HG02571 (cell line): ENCODE results near the gene ANKH.
"Not testable (repeated sequence)": the region's sequence is repeated elsewhere in the genome, so short reads cannot be mapped to it uniquely, and the experiment has no call there.

Experiments used
- ATAC-seq: cut with Tn5 transposase; IDR thresholded peaks from one replicate; pipeline ENCODE4 v1.9.1; 2021; ENCODE audit warnings: mild to moderate bottlenecking, moderate library complexity; ENCODE audit not compliant: unreplicated experiment

The ANKH gene

DNA sequence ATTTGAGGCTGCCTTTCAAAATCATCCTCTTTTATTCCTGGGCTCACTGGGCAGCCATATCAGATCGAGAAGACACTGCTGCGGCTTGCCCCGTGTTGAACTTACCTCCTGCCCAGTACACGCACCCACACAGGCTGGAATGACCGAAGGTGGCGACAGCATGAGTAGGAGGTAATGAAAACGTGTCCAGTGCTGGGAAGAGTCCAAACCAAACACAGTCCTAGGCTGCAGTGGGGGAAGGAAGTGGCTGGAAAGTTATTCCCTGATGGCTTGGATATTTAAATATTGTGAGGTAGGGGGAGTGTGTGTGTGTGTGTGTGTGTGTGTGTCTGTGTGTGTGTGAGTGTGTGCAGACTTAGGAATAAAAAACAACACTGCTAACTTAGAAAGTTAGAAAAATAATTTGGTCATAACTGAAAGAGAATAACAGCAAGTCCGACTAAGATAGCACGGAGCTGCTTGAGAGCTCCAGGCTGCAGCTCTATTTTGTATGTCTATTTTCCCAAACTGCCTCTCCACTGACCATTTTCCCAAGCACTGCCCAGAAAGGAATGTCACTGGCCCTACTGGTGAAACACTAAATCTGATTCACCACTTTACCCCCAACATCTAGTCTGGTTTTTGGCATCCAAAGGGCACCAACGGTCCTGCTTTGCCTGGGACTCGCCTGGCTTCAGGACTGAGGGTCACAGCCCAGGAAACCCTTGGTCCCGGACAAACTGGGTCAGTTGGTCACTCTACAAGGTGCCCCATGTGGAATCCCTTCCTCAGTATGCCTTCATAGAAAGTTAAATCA lies 41.2 kb downstream of the ANKH start:
- no peak for ATAC-seq

DNA sequence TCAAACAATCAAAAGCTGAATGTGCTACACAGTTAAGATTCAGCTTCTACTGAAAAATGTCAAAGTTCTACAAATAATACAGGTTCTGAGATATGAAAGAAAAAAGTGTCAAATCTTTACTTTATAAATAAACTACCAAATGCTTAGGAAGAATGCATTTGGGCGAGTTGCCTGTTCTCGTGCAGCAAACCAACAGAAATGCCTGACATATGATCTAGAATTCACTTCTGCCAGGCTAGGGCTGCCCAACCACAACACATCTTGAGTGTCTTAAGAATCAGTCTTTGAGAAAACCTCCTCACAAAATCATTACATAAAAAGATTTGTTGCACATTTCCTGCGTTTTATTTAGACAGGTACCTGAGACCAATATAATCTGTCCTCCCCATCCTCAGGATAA lies 42.2 kb downstream of the ANKH start:
- ATAC-seq = no peak

DNA sequence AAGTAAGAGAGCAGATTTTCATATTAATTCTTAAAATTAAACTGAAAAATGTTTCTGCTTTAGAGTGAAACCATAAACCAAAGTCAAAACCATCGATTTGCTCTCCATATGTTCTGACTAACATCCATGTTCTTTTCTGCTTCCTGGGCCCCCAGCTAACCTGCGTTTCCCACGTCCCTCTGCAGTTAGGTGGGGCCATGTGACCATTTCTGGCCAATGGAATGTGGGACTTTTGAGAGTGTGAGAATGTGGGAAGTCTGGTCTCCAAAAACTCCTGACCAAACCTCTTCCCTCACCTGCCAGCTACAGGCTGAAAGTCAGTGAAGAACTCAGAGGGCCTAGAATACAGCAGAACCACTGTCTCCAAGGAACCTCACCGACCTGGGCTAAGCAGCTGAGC lies 44.9 kb downstream of the ANKH start:
- no peak for ATAC-seq

DNA sequence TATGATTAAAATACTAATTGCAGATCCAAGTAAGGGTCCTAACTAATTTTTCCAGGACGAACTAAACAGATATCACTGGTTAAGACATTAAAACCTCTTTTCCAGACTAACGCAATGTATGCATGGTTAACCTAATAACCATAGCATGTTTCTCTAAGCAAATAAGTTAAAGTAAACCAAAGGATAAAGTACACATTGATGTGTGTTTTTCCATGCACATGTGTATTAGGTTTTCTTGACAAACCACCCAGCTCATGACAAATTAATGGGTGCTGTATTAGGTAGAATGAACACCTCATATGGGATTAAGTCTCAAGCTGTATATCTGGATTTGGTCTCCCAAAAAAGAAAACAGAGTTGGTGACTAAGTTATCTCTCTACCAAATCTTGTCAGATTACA lies 45.6 kb downstream of the ANKH start:
- no peak for ATAC-seq

DNA sequence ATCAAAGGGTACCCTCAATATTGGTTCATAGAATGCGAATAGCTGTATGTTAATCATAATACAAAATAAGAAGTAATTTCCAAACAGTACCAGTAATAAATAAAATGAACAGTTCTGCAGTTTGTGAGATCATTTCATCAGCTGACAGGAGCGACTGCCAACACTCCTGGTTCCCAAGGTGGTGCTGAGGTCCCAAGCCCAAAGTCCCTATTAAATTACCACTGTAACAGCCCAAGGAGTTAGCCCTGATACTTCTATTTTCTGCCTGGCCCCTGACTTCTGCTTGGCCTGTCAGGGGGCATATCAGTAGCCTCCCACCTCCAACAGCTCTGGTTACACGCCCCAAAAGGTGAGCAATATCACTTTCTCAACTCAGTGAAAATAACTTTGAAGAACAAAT lies 47.1 kb downstream of the ANKH start:
- no peak for ATAC-seq

DNA sequence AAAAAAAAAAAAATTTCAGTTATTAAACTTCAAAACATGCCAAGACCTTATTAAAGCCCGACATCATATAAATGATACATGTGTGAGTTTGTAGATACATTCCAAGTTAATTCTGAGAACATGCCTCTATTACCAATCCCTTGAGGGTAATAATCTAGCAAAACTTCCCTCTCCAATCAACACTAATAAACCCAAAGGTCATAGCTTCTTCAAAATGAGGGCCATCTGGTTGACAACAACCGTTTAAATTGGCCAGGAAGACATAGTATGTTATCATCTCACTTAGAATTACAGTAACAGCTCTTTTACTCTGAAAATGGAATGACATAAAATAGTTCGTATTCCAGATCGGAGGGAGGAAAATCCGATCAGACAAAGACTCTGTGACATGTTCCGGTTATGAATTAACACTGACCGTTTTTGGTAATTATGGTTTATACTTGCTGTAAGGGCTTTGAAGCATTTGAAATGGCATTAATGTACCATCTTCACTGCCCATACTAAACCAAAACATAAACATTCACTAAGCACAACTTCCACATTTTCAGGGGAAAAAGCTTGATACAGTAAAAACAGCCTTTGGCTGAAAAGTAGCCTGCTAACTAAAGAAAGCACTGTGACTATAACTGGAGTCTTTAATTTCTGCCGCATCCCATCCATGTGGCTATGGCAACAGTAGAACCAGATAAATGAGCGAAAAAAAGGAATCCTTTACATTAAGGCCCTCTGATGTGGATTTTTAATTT lies 50.3 kb downstream of the ANKH start:
- no peak for ATAC-seq

DNA sequence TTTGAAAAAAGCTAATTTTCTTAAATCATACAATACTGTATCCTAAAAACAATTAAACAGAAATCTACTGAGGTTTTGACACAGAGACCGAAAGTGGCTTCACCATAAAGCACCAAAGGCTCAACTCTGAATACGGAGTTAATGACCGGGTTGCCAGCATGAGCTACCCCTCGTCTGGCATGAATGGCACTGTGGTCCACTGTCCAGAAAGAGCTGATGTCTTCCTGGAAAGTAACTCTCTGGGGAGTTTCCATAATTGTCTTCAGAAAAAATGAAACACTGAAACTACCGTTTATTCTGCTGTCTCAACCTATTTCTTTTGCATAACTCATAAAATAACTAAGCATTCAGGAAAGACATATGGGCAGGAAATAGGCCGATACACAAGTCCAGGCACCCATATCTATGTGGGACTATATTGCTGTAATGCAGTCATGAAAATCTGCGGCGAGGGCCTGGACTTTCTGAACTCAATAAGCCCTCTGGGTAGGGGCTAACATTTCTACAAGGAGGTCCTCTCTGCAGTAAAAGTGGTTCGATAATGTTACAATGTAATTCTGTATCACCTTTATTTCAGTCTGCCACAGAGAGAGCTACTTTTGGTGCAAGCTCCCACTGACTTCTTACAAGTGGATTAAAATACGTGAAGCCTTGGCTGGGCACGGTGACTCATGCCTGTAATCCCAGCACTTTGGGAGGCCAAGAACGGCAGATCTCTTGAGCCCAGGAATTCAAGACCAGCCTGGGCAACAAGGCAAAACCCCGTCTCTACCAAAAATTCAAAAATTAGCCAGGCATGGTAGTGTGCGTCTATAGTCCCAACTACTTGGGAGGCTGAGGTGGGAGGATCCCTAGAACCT lies 52.4 kb downstream of the ANKH start:
- no peak for ATAC-seq

DNA sequence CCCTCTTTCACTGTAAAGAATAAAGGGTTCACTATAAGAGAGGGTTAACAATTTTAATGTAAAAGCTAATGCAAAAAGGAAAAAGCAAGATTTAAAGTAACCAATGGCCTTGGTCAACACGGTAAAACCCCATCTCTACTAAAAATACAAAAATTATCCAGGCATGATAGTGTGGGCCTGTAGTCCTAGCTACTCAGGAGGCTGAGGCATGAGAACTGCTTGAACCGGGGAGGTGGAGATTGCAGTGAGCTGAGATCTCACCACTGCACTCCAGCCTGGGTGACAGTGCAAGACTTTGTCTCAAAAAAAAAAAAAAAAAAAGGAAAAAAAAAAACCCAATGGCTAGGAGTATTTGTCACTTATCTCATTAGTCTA lies 53.8 kb downstream of the ANKH start:
- ATAC-seq = not testable (repeated sequence)

DNA sequence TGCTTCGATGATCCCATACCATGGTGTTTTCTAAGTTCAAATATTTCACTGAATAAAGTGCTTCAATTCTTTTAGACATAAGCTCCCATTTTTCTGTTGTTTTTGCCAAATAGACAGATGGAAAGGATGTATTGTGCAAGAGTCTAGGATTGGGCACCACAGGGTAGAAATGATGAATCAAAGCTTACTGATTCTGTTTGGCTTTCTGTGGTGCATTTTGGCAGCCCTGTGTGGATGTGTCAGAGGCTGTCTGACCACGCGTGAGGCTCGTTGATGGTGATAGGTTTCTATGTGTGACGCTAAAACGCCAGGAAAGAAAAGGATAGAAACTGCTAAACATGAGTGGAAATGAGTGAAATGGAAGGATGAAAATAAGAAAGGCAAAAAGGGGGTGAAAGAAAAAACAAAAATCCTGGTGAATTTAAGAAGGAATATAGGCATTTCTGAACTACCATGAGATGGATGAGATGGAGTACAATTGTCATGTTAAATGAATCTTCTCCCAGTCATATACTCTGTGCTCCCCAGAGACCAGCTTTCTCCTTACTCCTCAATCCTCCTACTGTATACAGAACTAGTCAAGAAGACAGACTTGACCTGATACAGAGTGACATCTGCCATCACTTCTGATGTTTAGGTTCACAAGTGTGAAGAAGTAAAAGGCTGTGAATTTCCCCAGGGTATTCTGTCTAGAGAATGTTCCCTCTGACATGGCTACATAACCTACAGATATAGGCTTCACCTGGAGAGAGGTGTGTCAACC lies 54.4 kb downstream of the ANKH start:
- no peak for ATAC-seq

DNA sequence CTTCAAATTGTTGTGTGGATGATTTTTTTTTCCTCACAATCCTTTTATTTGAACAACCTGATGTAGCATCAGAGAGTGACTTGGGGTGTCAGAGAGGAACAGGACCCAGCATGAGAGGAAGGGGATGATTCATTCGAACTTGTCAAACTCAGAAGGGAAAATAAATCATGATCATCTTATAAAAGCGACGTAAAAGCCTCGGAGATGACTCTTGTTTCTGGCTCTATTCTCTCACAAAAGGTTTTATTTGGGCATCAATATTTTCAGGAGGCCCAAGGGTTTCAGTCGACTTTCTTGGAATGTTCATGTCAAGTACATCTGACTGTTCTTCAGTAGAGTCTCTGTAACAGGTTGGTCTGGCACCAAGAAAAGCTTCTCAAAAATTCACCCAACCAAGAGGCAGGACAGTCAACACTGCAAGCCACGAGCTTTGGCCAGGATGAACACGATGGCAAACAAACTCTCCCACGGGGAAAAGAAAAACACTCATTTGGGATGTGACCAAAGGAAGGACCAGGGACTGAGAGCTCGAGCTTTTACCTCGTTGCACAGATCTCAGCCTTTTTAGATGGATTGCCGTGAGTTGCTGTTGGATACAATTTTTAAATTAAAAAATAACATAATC lies 55.1 kb downstream of the ANKH start:
- no peak for ATAC-seq

DNA sequence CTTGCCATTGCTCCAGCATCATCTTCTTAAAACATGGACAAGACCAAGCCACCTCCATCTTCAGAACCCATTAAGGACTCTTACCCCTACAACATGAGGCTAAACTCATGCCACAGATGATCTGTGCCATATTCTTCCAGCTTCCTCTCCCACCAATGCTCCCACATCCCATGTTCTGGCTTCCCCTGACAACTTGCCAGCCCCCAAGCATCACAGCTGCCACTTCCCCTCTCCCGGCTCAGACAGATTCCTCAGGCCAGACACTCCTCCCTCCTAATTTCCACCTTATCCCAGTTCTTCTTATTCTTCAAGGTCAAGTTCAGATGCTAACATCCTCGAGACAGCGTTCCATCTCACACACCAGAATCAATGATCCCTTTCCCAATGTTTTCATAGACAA lies 57.8 kb downstream of the ANKH start:
- no peak for ATAC-seq

DNA sequence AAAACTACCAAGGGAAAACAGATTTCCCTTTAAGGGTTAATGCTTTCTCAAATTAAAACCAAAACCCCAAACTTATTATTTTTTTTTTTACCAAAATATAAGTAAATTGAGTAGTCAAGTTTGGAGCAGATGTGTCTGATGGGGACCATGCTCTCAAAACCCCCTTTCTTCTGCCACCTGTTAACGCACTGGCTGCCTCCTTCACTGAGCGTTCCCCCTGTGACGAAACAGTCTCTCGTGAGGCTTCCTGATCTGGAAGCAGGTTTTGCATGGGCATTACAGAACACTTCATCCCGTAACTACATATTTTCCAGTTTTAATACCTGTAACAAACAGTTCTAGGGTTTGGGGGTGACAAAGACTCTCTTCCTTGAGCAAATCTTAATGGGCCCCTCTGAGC lies 59.4 kb downstream of the ANKH start:
- ATAC-seq = no peak

DNA sequence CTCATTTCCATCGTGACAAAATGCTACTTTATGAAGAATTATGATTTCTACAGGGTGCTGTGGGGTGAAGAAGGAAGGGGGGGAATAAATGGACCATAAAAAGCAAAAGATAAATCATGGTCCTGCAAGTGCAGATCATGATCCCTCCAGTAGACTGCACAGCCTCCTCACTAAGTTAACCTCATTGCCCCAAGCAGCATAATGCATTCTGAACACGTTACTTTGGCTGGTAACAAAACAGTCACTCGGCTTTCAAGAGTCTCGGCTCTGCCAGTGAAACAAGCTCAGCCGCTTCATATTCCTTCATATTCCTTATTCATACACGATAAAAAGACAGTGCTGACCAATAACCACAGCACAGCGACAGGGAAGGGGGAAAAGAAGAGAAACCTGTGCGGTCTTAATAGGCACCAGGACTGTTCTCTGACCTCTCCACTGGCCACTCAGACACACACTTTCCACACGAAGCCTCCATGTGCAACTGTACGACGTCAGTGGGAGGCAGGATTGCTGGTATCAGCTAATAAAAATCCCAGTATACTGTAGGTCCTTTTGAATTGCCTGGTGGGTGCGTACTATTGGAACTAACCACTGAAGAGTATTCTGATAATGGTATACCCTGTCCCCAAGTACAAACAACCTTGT lies 60.5 kb downstream of the ANKH start:
- ATAC-seq = no peak

DNA sequence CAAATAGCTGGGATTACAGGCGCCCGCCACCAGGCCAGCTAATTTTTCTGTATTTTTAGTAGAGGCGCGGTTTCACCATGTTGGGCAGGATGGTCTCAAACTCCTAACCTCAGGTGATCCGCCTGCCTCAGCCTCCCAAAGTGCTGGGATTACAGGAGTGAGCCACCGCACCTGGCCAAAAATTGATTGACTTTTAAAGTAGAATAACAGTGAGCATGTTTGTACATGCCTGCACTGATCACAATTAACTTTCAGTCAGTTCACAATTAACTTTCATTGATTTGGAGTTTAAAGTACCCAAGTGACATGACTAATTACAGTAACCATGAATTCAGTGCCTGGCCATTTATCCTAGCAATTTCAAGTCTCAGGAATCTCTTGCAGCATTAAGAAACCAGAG lies 61.3 kb downstream of the ANKH start:
- ATAC-seq = no peak

DNA sequence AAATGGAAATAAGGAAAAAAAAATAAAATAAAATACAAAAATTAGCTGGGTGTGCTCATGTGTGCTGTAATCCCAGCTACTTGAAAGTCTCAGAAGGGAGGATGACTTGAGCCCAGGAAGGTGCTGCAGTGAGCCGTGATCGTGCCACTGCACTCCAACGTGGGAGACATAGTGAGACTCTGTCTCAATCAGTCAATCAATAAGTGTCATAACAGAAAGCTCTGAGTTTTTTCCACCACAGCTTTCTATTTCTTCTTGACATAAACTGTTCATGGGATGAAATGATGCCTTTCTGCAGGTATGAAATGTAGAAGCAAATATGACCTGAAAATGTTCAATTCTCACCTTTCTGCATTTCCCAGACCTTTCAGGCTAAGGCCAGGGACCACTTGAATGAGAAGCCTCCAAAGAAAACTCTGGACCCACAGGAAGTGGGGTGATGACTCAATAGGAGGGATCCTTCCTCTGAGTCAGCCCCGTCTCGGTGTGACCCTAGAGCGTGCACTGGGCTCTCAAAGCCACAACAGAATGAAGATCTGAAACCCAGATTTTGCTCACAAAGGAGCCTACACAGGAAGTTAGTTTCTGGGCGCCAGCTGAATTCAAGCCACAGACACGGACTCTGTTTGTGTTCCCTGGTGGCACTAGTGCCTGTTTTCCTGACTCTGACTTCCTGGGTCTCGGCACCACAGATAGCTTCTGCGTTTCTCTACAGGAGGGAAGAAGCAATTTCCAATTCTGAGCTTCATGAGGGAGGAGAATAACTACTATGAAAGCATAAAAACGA lies 62.0 kb downstream of the ANKH start:
- ATAC-seq = peak; percentile 98

DNA sequence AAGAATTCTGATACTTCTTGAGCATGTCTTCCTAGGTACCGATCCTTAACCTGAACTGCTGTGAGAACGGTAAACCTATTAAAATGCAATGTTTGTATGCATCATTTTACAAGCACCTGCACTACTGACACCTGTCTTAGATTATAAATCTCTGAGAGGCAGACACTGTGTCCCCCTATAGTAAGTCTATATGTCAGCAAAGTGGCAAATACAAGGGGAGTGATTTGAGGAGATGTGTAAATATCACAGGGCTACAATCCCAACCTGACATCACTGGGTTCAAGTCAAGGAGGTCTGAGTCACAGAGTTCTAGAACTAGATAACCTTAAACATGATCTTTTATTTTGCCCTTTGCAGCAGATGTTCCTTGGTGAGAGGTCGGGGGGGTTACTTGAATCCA lies 64.1 kb downstream of the ANKH start:
- no peak for ATAC-seq

DNA sequence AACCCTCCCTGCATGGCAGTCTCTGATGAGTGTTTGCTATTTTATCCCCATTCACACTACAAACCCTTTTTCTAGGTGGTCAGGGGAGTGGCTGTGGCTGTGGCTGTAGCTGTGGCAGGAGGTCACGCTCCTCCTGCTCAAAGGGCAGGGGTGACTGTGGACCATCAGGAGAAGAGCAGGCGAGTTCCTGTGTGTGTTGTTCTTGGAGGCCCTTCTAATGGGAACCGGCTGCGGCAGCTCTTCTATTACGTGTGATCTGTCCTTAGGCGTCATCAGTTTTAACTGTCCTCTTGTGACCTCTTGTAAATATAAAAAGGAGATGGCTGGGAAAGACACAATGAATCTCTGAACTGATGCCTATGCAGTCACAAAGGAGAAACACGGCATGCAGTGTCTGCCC lies 65.1 kb downstream of the ANKH start:
- no peak for ATAC-seq

DNA sequence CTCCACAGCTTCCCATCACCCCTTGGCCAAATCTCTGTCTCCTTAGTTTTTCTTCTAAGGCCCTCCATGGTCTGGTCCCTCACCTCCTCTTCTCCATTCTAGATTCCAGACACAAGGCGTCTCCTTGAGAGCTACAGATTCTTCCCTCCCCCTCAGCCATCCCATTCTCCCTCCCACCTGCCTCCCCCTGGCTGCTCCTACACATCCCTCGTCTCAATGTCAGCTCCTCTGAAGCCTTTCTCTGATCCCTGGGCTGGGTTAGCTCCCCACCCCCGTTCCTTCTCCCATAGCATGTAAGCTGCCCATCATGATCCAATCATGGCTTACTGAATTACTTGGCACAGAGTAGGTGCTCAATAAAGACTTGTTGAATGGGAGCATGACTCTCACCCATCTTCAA lies 69.0 kb downstream of the ANKH start:
- ATAC-seq = no peak

DNA sequence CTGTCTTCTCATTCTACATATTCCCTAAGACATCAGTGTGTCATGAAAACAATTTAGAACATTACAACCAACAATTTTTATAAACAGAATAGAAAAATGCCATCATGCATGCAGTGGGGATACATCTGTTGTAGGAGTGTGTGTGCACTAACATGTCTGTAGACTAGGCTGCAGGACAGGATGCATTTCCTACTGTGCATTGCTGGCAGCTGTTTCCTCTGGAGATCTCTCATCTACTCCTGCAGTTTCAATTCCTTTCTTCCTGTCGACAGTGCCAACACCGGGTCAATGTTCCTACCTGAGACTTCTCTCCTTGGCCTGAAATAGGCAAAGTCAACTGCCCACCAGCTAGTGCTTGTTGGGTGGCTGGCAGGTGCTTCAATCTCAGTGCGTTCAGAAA lies 69.8 kb downstream of the ANKH start:
- no peak for ATAC-seq
